ENCODE data around the gene TXNDC11.

DNA sequence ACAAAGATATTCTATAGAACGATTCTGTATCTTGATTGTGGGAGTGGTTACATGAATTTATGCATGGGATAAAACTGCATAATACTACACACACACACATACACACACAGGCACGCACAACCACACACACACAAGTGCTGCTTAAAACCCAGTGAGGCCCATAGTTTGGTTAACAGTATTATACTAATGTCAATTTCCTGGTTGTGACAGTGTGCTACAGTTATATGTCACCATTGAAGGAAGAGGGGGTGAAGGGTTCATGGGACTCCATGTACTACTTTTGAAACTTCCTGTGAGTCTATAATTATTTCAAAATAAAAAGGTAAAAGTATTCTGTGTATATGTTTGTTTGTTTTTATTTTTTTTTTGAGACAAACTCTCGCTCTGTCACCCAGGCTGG is 46.3 kb upstream of the TXNDC11 start:
- no peak for TF ChIP-seq EZH2 (IDR thresholded peaks at IDR 0.05; ENCODE audit: borderline replicate concordance, low read depth, low read length, poor library complexity, severe bottlenecking)
- TF ChIP-seq, protein P1, sequence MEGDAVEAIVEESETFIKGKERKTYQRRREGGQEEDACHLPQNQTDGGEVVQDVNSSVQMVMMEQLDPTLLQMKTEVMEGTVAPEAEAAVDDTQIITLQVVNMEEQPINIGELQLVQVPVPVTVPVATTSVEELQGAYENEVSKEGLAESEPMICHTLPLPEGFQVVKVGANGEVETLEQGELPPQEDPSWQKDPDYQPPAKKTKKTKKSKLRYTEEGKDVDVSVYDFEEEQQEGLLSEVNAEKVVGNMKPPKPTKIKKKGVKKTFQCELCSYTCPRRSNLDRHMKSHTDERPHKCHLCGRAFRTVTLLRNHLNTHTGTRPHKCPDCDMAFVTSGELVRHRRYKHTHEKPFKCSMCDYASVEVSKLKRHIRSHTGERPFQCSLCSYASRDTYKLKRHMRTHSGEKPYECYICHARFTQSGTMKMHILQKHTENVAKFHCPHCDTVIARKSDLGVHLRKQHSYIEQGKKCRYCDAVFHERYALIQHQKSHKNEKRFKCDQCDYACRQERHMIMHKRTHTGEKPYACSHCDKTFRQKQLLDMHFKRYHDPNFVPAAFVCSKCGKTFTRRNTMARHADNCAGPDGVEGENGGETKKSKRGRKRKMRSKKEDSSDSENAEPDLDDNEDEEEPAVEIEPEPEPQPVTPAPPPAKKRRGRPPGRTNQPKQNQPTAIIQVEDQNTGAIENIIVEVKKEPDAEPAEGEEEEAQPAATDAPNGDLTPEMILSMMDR (conservative IDR thresholded peaks at IDR 0.05; ENCODE audit: low read depth, low read length): no peak
